ENCODE measurements around the gene TMA7. TPM values are rescaled to one million over a fixed set of nuclear protein-coding genes. Genes with fewer than 3 reads are reported as not detected.

Gene TMA7
- total and polyA plus RNA-seq, 2 of the 13 experiments (the other 11 are each of a cell fraction or from before 2014, with no cell fraction given), result 100 to 486 TPM

DNA sequence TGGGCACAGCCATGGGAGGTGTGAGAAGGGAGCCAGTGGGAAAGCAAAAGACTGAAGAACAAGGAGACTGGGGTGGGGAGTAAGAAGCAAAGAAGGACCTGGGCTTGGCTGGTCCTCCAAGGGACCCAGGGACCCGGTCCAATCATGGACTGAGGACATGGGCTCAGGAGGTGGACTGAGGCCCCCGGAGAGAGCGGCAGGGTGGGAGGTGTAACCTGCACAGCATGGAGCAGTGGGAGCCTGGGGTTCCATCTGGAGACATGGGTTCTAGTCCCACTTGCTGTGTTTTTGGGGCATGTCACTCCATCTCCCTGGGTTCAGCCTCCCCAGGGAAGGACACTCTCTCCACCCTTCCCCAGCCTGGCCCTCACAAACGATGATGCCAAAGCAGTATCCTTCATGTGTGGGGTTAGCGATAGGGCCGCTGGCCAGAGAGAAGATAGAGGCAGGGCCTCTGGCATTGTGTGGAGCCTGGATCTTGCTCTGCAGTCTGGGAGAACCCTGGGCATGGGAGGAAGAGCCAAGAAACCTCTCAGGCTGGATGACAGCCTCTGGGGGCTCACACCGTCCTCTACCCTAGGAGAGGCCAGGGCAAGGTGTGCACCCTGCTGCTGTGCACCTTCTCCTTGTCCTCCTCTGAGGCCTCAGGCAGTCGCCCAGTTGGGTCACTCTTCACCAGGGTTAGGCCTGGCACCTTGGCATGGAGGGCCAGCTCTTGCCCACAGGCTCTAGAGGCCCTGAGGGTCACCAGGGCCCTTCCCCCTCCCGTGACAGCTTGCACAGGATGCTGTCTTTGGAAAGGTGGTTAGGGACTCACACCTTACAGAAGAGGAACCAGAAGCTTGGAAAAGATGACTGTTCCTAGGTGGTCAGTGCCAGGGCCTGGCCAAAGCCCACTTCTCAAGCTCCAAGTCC, 42.0 kb upstream of the TMA7 start (continued):
- TF ChIP-seq, protein P1, sequence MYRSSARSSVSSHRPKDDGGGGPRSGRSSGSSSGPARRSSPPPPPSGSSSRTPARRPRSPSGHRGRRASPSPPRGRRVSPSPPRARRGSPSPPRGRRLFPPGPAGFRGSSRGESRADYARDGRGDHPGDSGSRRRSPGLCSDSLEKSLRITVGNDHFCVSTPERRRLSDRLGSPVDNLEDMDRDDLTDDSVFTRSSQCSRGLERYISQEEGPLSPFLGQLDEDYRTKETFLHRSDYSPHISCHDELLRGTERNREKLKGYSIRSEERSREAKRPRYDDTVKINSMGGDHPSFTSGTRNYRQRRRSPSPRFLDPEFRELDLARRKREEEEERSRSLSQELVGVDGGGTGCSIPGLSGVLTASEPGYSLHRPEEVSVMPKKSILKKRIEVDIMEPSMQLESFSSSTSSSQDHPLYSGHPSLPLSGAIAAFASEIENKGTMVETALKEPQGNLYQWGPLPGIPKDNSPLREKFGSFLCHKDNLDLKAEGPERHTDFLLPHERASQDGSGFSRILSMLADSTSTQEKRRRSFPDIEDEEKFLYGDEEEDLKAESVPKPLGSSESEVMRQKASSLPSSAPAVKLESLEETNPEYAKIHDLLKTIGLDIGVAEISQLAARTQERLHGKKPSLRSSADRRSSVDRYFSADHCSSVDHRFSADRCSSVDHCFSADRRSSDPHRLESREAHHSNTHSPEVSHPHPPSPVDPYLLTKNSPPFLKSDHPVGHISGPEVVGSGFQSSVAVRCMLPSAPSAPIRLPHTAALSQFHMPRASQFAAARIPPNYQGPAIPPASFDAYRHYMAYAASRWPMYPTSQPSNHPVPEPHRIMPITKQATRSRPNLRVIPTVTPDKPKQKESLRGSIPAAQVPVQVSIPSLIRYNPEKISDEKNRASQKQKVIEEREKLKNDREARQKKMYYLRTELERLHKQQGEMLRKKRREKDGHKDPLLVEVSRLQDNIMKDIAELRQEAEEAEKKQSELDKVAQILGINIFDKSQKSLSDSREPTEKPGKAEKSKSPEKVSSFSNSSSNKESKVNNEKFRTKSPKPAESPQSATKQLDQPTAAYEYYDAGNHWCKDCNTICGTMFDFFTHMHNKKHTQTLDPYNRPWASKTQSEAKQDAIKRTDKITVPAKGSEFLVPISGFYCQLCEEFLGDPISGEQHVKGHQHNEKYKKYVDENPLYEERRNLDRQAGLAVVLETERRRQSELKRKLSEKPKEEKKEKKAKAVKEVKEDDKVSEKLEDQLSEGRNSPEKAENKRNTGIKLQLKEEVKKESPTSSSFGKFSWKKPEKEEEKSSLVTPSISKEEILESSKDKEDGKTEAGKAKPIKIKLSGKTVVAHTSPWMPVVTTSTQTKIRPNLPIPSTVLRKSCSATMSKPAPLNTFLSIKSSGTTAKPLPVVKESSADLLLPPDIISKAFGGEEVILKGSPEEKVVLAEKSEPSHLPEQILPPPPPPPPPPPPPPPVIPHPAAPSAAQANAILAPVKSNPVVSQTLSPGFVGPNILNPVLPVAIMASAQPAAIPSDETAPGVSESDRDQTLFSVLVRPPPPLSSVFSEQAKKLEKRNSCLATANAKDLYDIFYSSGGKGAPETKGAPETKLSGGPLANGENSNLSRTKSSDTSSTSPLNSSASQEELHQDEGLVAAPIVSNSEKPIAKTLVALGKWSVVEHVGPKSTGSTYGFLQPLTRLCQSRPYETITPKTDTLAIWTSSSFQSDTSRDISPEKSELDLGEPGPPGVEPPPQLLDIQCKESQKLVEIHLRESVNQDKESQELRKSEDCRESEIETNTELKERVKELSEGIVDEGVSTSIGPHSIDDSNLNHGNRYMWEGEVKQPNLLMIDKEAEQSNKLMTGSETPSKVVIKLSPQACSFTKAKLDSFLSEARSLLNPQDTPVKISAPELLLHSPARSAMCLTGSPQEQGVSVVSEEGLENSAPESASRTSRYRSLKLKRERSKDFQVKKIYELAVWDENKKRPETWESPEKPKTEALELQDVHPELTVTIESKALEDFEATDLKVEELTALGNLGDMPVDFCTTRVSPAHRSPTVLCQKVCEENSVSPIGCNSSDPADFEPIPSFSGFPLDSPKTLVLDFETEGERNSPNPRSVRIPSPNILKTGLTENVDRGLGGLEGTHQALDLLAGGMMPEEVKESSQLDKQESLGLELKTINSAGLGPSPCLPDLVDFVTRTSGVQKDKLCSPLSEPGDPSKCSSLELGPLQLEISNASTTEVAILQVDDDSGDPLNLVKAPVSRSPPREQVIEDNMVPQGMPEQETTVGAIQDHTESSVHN (CRISPR knock-in tag; IDR thresholded peaks at IDR 0.05), result 0 out of 2 replicates have a peak, but pooled peaks have one; percentile 25
- TF ChIP-seq CENPX (CRISPR knock-in tag; IDR thresholded peaks at IDR 0.05) (no peak), AGO2 (optimal IDR thresholded peaks at IDR 0.05; ENCODE audit: low read depth, low read length) (peak; percentile 92), PHF21A (CRISPR knock-in tag; IDR thresholded peaks at IDR 0.05) (no peak), CEBPB (IDR thresholded peaks at IDR 0.05; ENCODE audit: borderline replicate concordance, low read depth, low read length) (no peak), FOXA3 (CRISPR knock-in tag; IDR thresholded peaks at IDR 0.05) (no peak), ZNF552 (CRISPR knock-in tag; IDR thresholded peaks at IDR 0.05; ENCODE audit: borderline replicate concordance) (no peak), ERF (CRISPR knock-in tag; IDR thresholded peaks at IDR 0.05) (no peak), ZNF160 (CRISPR knock-in tag; IDR thresholded peaks at IDR 0.05) (no peak), ZNF850 (CRISPR knock-in tag; conservative IDR thresholded peaks at IDR 0.05) (no peak), SRSF1 (optimal IDR thresholded peaks at IDR 0.05; ENCODE audit: low read depth, low read length) (peak; percentile 28), SP140L (CRISPR knock-in tag; IDR thresholded peaks at IDR 0.05; ENCODE audit: borderline replicate concordance) (no peak), ZNF746 (CRISPR knock-in tag; IDR thresholded peaks at IDR 0.05) (no peak), ZEB1 (IDR thresholded peaks at IDR 0.05; ENCODE audit: insufficient replicate concordance, low read depth) (no peak), GATA4 (IDR thresholded peaks at IDR 0.05; ENCODE audit: borderline replicate concordance, low read depth) (no peak), ZNF777 (CRISPR knock-in tag; IDR thresholded peaks at IDR 0.05) (no peak), JARID2 (CRISPR knock-in tag; IDR thresholded peaks at IDR 0.05; ENCODE audit: insufficient replicate concordance) (no peak), ZNF350 (CRISPR knock-in tag; IDR thresholded peaks at IDR 0.05; ENCODE audit: borderline replicate concordance, low read depth) (no peak)
- TF ChIP-seq, protein P2, sequence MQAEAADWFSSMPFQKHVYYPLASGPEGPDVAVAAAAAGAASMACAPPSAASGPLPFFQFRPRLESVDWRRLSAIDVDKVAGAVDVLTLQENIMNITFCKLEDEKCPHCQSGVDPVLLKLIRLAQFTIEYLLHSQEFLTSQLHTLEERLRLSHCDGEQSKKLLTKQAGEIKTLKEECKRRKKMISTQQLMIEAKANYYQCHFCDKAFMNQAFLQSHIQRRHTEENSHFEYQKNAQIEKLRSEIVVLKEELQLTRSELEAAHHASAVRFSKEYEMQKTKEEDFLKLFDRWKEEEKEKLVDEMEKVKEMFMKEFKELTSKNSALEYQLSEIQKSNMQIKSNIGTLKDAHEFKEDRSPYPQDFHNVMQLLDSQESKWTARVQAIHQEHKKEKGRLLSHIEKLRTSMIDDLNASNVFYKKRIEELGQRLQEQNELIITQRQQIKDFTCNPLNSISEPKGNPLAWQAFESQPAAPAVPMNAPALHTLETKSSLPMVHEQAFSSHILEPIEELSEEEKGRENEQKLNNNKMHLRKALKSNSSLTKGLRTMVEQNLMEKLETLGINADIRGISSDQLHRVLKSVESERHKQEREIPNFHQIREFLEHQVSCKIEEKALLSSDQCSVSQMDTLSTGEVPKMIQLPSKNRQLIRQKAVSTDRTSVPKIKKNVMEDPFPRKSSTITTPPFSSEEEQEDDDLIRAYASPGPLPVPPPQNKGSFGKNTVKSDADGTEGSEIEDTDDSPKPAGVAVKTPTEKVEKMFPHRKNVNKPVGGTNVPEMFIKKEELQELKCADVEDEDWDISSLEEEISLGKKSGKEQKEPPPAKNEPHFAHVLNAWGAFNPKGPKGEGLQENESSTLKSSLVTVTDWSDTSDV (CRISPR knock-in tag; IDR thresholded peaks at IDR 0.05), result no peak
